Heart right ventricle (tissue), 16 donors: ENCODE data around the gene ANO9. TPM values are rescaled to one million over a fixed set of nuclear protein-coding genes. Genes with fewer than 3 reads are reported as not detected.

ENCODE experiments used
- ATAC-seq, 8 donors: fragments of 200-7000 bp; cut with Tn5 transposase; one replicate each; pipeline ENCODE4 v1.9.1; 2020; ENCODE audit warnings: mild to moderate bottlenecking in 8 of 8, moderate library complexity in 8 of 8, moderate number of reproducible peaks in 1 of 8
- DNase-seq, 2 donors: peaks; one replicate each; pipeline ENCODE4 v3.0.0-alpha.2; 2020
- H3K27ac ChIP-seq, 10 donors: fragments of 200-600 bp; sonication (generic) in 2 of 10; one replicate each; pipeline versions ENCODE4 v1.5.0 to v1.8.0; 2020 to 2022; ENCODE audit warnings: mild to moderate bottlenecking in 3 of 10
- H3K27me3 ChIP-seq, 7 donors: fragments of 200-600 bp; one replicate each; pipeline ENCODE4 v1.8.0; 2021 to 2022; ENCODE audit warnings: mild to moderate bottlenecking in 2 of 7
- H3K36me3 ChIP-seq, 9 donors: fragments of 200-600 bp; sonication (generic) in 1 of 9; one replicate each; pipeline versions ENCODE4 v1.5.0 to v1.8.0; 2020 to 2022; ENCODE audit warnings: mild to moderate bottlenecking in 2 of 9
- H3K4me1 ChIP-seq, 9 donors: fragments of 200-600 bp; sonication (generic) in 1 of 9; one replicate each; pipeline versions ENCODE4 v1.5.0 to v1.8.0; 2020 to 2022; ENCODE audit warnings: mild to moderate bottlenecking in 4 of 9
- H3K4me3 ChIP-seq, 10 donors: fragments of 200-600 bp; sonication (generic) in 2 of 10; one replicate each; pipeline versions ENCODE4 v1.5.0 to v1.8.0; 2020 to 2022; ENCODE audit warnings: mild to moderate bottlenecking in 7 of 10, moderate library complexity in 2 of 10
- H3K9me3 ChIP-seq, 11 donors: fragments of 200-600 bp in 10 of 11; sonication (generic) in 2 of 11; one replicate each; pipeline versions ENCODE4 v1.5.0 to v1.8.0; 2013 to 2022; ENCODE audit warnings: mild to moderate bottlenecking in 2 of 11, control low read depth in 1 of 11, moderate library complexity in 1 of 11
- WGBS, 2 donors: extraction: QIAGEN DNeasy Blood & Tissue Kit; methylation state at CpG; one replicate each; pipeline ENCODE4 v1.1.7; 2013; ENCODE audit warnings: inconsistent platforms in 1 of 2; 5-methylcytosine and 5-hydroxymethylcytosine counted together
- intact Hi-C, 10 donors: fragments of 100-400 bp; cut with DNase I; formaldehyde crosslinking; loops; one replicate each; pipeline versions ENCODE4 v1.11.1 to v1.14.2; 2022
- polyA plus RNA-seq, 2 donors: library from polyadenylated mRNA; stranded (reverse); fragments of 200-250 nt; gene quantifications; one replicate each; pipeline ENCODE4 v1.2.3, GENCODE V29; 2013
- total RNA-seq, 10 donors: library from RNA; stranded (reverse); fragmentation: NEBNext Ultra II Directional in 3 of 10; extraction: Animal tissue kit (Norgen Biotek cat#: 25700) in 3 of 10; gene quantifications; one replicate each; pipeline versions ENCODE4 v1.2.1 to v1.2.4, GENCODE V29; 2021 to 2023
- TF ChIP-seq, protein P1 (sequence below), 9 donors: fragments of 200-600 bp; sonication (generic) in 2 of 9; IDR thresholded peaks; one replicate each; pipeline versions ENCODE4 v1.5.0 to v1.8.0; 2021 to 2022; ENCODE audit warnings: antibody characterized with exemption in 9 of 9, mild to moderate bottlenecking in 5 of 9, moderate library complexity in 1 of 9
- donor health status: Arrhythmogenic right ventricular cardiomyopathy.
- donor health status: ischemic (EF 13 %, LVEDD 7.1; RV severe dilation, severe dysfunction).
- donor health status: healthy with polysubstance abuse.
- donor health status: DM: no; HTN: yes; CAD: no.
- donor health status: DM: no; HTN: no; CAD: no.
- donor health status: ischemic (EF 25% LVEDD 6.9; RV normal size, moderate dysfunction).
- donor health status: ischemic (EF 25% LVEDD 5.7; RV mildly dilated, moderate dysfunction).
- donor health status: healthy.
- donor health status: DM: yes; HTN: yes; CAD: no.
- donor health status: Ischemic cardiomyopathy.
- donor health status: ischemic (EF 35%, LVEDD 5.7; RV mildly dilated, moderate dysfunction).
- donor health status: nonischemic (EF 11% LVEDD 7.7; RV severe dilation, severe dysfunction).
- donor health status: DM: yes; HTN: yes; CAD: no.
- donor health status: PGD.
- donor health status: ischemic (EF 29% LVEDD 5.4; RV normal size, mild dysfunction).
- donor health status: nonischemic (EF 23%, LVEDD 6.1; RV moderate dilation, normal function).

The ANO9 gene
- total and polyA plus RNA-seq, 12 donors, result 0.05 to 2.3 (median 0.19) TPM; not detected in 4

DNA sequence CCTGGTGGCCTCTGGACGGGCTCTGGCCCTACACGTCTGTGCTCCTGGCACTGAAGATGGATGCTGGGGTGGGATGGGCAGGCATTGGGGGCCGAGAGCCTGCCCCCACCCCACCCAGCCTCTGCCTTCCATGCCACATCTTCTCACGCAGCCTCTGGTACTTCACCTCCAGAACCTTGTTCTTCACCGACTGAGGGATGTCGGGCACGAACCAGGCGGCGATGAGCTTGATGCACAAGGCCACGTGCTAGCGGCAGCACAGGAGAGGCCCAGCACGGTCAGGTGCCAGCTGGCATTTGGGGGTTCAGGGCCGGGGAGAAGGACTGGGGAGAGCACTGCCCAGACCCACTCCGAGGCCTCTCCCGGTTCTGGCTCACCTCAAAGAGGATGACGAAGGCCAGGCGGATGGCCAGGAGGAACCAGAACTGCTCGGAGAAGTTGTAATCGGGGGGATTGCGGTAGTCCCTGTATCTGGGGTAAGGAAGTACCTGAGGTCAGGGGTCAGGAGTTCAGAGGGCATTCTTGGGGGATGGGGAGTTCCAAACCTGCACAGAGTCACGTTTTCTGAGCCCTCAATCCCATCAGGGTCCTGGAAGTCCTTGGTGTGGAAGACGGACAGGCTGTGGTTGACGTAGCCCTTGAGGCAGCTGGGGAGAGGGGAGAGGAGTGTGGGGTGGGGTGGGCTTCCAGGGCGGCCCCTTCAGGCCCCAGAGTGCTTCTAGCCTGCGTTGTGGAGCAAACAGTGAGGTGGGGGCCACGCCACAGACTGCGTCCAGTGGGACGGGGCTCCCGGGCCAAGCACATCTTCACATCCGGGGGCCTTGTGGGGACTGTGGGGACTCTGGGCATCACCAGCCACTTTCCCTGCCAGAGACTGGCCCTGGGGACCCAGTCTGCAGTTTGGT is 23.2 kb downstream of the ANO9 start:
- Histone ChIP-seq H3K36me3 (no peaks in the 10 kb centered on the region), H3K27me3 (peaks cover 9 to 81% (median 60%) of the 10 kb centered on the region in 7 donors), H3K4me3 (no peak overlapping the region), H3K9me3 (no peaks in the 10 kb centered on the region), H3K27ac (peak overlapping the region in 1 of 10 donors; percentile 96), H3K4me1 (peaks cover 0 to 29% (median 12%) of the 10 kb centered on the region in 9 donors)
- intact Hi-C loops, result no loop called here
- no peak for ATAC-seq
- 84 to 87% methylated on average over 30 of the region's 30 CpGs for WGBS, 2 donors
- DNase-seq, result no peak
- TF ChIP-seq, protein P1, sequence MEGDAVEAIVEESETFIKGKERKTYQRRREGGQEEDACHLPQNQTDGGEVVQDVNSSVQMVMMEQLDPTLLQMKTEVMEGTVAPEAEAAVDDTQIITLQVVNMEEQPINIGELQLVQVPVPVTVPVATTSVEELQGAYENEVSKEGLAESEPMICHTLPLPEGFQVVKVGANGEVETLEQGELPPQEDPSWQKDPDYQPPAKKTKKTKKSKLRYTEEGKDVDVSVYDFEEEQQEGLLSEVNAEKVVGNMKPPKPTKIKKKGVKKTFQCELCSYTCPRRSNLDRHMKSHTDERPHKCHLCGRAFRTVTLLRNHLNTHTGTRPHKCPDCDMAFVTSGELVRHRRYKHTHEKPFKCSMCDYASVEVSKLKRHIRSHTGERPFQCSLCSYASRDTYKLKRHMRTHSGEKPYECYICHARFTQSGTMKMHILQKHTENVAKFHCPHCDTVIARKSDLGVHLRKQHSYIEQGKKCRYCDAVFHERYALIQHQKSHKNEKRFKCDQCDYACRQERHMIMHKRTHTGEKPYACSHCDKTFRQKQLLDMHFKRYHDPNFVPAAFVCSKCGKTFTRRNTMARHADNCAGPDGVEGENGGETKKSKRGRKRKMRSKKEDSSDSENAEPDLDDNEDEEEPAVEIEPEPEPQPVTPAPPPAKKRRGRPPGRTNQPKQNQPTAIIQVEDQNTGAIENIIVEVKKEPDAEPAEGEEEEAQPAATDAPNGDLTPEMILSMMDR (IDR thresholded peaks at IDR 0.05), result no peak

- WGBS, 2 donors, result 56 to 61% methylated on average over 19 of the region's 19 CpGs
- TF ChIP-seq, protein P1 (IDR thresholded peaks at IDR 0.05), result no peak
- intact Hi-C loops, result loop anchor here in 1 of 10 donors (2.0 kb wide), 1 partner anchor 31 kb away; no protein-coding TSS in a partner anchor
- peaks cover 9 to 73% (median 53%) of the 10 kb centered on the region in 7 donors for H3K27me3 ChIP-seq
- H3K9me3 ChIP-seq, result no peaks in the 10 kb centered on the region
- H3K4me3 ChIP-seq, result peak overlapping the region in 9 of 10 donors; percentile 48 to 69 (median 64)
- peak overlapping the region in 9 of 10 donors; percentile 87 to 97 (median 95) for H3K27ac ChIP-seq
- H3K36me3 ChIP-seq, result no peaks in the 10 kb centered on the region
- ATAC-seq, result no peak
- no peak for DNase-seq
- H3K4me1 ChIP-seq, result peaks cover 0 to 35% (median 12%) of the 10 kb centered on the region in 9 donors
Observed at GRCh38 chr11:417652-418342, 24.0 kb downstream of the ANO9 start.

GRCh38 chr11:416757-417621 is 24.8 kb downstream of the ANO9 start:
- Histone ChIP-seq H3K27ac (peak overlapping the region; percentile 87 to 97 (median 93)), H3K4me3 (peak overlapping the region; percentile 43 to 69 (median 63)), H3K36me3 (no peaks in the 10 kb centered on the region), H3K4me1 (peaks cover 0 to 36% (median 12%) of the 10 kb centered on the region in 9 donors), H3K9me3 (no peaks in the 10 kb centered on the region), H3K27me3 (peaks cover 9 to 65% (median 48%) of the 10 kb centered on the region in 7 donors)
- ATAC-seq (peak; percentile 65 to 81 (median 68)), DNase-seq (peak; percentile 43 to 62)
- 1% methylated on average over 79 to 97 of the region's 97 CpGs for WGBS, 2 donors
- TF ChIP-seq, protein P1 (IDR thresholded peaks at IDR 0.05), result no peak
- intact Hi-C loops, result loop anchor here in 1 of 10 donors (2.0 kb wide), 1 partner anchor 32 kb away; no protein-coding TSS in a partner anchor
